Left colon (tissue), 2 donors: Measurements from ENCODE around the gene CCDC33. TPM values are rescaled to one million over a fixed set of nuclear protein-coding genes. Genes with fewer than 3 reads are reported as not detected.

ENCODE experiments used
- ATAC-seq: fragments of 200-7000 bp; cut with Tn5 transposase; one replicate; pipeline ENCODE4 v1.9.1; 2020; ENCODE audit warnings: mild to moderate bottlenecking, moderate library complexity
- DNase-seq, 2 donors: peaks; one replicate each; pipeline ENCODE4 v3.0.0-alpha.2; 2020
- intact Hi-C, 2 donors: fragments of 100-400 bp; cut with DNase I in 1 of 2; cut with micrococcal nuclease in 1 of 2; formaldehyde crosslinking; loops; one replicate each; pipeline versions ENCODE4 v1.11.2 to v1.14.0; 2022; cut with DNase I, micrococcal nuclease
- long read RNA-seq: library from polyadenylated mRNA; unstranded; transcript quantifications from one replicate; pipeline ENCODE4 v2.0.0, GENCODE V29; 2021
- total RNA-seq, 2 donors: library from RNA; stranded (reverse); fragmentation: NEBNext Ultra II Directional; extraction: Animal tissue kit (Norgen Biotek cat#: 25700); gene quantifications; one replicate each; pipeline ENCODE4 v1.2.1, GENCODE V29; 2021
- donor health status: DM: no; HTN: no; CAD: no.
- donor health status: DM: yes; HTN: yes; CAD: no.

CCDC33 gene
- total RNA-seq = under 1 TPM in 1 of 2 donors, not detected in 1; 0.46 TPM
- long read RNA-seq = 0 reads

DNA sequence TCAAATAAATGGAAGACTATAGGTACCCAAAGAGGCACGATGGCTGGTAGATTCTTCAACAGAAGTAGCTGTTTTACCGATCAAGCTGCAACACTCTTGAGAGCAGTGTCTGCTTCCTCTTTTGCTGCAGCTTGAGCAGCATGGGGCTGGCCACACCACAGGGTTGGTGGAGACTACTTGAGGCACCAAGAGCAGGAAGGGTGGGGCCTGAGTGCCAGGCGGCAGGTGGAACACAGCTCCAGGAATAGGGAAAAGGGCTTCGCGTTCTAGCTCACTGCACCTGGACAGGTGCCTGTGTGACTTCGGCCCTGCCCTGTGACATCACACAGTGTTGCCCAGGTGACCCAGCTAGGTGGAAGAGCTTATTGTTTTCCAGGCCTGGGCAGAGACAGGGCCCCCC is at the start of gene CCDC33:
Gene CCDC33, plus strand, starts transcription at position 365 of the 400 bp plus-strand sequence. CDS start 394 bp downstream, outside the sequence.
- intact Hi-C loops = no loop called here
- DNase-seq (peak; percentile 74 to 83), ATAC-seq (peak; percentile 91)

DNA sequence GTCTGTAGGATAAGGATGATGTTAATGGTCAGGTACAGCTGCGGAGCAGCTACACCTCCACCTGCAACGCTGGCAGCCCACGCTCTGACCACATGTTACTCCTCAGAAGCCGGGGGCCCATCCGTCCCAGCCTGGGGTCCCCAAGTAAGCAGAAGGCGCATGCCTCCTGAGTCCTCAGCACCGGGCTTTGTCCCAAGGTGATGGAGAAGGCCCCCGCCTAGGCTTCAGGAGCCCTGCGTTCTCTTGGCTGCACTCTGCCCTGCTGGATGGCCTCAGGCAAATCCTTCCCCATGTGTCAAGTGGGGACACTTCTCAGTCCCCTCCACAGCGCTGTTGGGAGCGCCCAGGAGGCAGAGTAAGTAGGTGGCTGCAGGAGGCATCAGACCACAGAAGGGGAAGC is 47.9 kb upstream of the CCDC33 start:
- no peak for DNase-seq
- intact Hi-C loops = no loop called here
- no peak for ATAC-seq

DNA sequence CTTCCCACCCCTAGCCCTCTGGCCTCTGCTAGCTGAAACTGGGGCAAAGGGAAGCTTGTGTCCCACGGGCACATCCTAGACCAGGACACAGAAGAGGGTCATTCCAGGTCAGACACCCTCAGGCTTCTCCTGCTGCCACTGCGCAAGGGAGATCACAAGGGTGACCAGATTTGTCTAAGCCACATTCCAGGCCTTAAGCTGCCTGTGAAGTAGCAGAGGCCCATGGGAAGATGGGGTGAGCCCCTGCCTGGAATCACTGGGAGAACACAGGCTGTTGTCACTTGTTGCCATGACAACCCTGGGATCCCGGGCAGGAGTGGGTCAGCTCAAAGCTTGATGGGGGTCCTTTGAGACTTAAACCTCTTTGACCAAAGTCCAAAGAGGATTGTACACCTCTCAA is 44.3 kb upstream of the CCDC33 start:
- DNase-seq (no peak), ATAC-seq (no peak)
- intact Hi-C loops = no loop called here

DNA sequence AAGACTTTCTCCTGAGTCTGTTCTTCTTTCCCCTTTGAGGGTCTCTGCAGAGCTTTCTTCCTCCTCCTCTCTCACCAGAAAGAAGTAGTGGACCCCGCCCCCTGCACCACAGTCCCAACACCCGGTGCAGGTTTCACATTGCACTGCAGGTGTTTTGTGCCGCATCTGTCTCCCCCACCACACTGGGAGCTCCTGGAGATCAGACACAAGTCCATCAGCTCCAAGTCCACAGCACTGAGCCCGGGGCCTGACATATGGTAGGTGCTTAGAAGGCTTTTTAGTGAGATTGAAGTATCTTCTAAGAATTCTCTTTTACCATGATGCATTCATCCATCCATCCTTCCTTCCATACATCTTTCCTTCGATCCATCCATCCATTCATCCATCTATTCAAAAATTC is 43.4 kb upstream of the CCDC33 start:
- intact Hi-C loops = no loop called here
- ATAC-seq (no peak), DNase-seq (no peak)

DNA sequence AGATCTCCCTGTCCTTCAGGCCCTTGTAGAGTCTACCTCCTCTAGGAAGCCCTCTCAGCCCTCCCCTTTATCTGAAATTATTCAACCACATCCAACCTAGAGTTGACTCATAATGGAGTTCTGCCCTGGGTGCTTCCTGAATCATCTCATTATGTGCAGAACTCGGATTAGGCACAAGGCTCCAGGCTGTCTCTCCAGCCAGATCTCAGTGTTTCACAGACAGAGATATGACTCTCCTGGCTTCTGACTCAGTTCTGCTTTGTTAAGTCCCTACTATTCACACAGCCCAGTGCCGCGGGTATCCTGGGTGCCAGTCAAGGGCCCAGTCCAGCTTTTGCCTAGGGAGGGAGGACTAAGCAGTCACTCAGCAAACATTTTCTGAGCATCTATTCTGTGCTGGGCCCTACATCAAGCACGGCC is 42.8 kb upstream of the CCDC33 start:
- intact Hi-C loops = no loop called here
- ATAC-seq (no peak), DNase-seq (no peak)

DNA sequence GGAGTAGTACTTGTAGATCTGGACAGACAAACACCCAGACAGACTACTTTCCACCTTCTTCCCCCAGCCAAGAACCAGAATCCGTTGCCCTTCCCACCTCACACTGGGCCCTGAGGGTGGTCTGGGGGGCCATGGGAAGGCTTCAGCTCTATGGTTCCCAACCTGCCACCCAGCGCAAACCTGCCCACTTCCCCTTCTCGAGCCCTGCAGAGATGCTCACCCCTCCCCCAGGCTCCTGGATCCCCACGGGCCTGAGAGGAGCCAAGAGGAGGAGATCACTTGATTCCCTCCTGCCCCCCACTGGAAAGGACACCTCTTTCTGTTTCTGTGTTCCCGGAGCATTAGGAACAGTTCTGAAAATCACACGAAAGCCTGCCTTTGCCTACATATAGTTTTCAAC is 42.2 kb upstream of the CCDC33 start:
- intact Hi-C loops = no loop called here
- DNase-seq = no peak
- no peak for ATAC-seq

DNA sequence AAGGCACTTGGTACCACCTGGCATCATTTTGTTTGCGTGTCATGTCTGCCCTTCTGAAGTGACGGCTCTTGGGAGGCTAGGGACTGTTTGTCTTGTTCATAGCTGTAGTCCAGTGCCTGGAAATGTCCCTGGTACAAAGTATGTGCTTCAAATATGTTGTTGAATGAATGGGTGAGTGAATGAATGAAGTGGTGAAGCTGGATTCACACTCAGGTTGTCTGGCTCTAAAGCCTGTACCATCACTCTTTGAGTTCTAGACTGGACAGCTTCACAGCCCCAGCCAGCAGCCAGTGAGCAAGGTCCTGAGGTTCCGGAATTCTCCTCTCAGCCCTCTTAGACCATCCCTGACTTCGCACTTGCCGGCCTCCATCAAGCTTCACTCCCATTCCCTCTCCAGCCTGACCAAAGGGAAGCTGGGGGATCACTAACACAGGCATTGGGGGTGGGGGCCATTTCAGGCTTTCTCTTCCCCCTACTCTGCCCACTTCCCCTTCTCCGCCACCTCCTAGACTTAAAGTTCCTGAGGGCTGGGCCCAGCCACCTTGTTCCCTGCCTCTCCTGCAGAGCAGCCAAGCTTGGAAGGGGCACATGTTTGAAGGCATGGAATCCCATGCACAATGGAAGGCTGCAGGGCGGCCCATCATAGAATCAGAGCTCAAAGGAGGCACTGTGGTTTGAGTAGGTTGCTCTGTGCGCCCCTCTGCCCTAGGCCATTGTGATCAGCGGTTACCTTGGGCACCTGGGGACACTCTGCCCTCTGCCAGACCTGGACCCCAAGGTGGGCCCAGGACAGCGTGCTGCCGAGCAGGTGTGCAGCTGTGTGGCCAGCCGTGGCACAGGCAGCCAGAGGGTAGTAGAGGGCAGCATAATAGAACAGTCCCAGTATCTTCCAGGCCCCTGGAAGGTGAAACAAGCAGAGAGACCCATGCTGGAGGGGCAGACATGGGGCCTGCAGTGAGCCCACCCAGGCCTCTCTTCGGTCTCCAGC is 41.3 kb upstream of the CCDC33 start:
- intact Hi-C loops = no loop called here
- no peak for ATAC-seq

DNA sequence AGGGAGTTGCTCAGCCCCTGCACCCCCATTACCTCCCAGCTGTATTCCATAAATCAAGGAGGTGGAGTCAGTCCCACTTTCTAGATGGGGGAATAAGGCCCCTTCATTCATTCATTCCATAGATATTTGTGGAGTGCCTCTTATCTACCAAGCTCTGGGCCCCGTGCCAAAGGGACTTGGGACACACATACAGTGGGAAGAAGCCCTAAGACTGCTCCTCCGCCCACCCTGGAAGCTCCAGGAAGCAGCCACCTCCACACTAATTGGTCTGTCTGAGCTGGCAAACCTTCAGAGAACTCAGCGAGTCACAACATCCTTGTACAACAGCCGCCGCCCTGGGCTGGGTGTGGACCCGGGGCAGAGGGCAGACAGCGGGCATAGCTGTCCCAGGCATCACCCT is 40.0 kb upstream of the CCDC33 start:
- DNase-seq (peak; percentile 83 to 88), ATAC-seq (peak; percentile 97)
- intact Hi-C loops = no loop called here

More for the DNA sequence above, 41.3 kb upstream of the CCDC33 start:
- DNase-seq = no peak

DNA sequence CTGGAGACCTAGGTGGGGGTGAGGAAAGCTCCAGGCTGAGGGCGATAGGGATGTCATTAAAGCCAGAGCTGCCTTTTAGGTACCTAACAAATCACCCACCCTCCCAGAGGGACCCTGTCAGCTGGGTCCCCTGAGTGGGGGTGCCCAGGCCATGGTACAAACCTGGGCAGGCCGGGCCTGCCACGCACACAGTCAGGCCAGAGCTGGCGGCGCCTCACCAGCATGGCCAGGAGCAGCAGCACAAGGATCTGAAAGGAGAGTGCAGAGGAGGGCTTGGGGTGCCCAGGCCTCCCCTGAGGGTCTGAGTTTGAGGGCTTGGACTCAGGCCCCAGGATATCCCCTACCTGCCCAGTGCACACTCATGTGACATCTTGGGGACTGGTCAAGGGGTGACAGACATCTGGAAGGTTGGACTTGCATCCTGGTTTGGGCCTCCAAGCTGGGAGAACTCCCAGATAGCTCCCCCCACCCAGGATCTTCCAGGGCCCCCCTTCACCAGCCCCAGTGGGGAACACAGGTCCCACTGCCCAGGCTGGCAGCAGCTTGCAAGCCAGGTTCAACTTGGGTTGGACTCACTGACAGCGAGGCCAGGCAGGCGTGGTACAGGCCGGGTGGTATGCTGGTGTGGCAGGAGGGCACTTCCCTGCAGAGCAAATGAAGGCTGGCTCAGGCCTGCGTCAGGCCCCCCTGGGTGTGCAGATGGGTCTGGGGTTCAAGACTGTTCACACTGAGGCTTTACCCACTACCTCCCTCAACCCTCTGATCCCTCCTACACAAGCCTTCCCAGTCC is 38.8 kb upstream of the CCDC33 start:
- intact Hi-C loops = no loop called here
- DNase-seq (no peak), ATAC-seq (no peak)

DNA sequence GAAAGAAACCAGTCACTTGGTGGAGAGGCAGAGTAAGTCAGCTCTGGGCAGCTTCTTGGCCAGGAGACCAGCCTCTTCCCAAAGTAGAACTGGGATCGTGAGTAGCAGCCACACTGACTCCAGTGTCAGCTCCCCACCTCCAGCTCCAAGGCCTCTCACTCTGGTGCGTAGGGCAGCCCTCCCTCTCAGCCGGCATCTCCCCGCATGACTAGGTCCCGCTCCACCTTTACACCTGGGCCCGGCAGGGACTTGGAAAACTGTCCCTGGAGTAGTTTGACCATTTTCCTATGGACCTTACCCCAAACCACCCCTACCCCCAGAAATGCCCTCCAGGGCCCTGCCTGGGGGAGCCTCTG is 36.9 kb upstream of the CCDC33 start:
- ATAC-seq (no peak), DNase-seq (no peak)
- intact Hi-C loops = no loop called here

DNA sequence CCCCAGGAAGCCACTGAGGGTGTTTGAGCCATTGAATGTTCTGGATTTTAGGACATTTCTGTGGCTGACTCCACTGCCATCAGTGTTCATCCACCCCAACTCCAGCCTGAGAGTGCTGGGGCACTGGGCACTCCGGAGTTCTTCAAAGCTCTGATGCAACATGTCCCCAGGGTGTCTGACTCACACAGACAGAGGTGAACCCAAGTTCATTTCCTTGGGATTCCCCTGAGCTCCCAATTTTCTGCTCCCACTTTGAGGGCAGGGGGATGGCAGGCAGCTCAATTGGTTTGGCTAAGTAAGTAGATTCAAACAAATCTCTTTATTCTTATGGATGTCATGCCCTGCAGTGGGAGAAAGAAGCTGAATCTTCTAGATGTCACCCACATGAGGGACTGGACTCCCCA is 35.7 kb upstream of the CCDC33 start:
- intact Hi-C loops = no loop called here
- DNase-seq (no peak), ATAC-seq (no peak)

DNA sequence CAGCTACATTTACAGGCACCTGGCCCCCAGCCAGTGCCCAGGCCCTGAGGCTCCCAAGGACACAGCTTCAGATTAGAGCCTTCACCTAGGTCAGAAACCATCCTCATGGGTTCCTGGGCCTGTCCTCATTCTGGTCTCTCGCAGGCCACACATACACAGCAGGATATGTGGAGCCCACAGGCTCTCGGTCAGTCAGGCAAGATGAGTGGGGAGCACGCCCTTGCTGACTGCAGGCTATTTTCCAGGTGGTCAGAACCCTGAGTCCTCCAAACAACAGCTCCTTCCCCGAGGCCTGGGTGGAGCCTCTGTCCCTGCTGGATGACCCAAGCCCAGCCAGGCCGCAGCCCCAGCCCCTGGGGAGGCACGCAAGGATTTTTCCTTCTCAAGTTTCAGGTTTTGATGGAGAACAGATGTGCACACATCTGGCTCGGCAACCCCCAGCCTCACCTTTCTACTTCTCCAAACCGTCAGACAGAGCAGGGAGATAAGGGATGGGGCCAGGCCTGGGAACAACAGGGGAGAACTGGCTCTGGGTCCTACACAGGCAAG is 35.2 kb upstream of the CCDC33 start:
- intact Hi-C loops = no loop called here
- ATAC-seq (no peak), DNase-seq (no peak)

DNA sequence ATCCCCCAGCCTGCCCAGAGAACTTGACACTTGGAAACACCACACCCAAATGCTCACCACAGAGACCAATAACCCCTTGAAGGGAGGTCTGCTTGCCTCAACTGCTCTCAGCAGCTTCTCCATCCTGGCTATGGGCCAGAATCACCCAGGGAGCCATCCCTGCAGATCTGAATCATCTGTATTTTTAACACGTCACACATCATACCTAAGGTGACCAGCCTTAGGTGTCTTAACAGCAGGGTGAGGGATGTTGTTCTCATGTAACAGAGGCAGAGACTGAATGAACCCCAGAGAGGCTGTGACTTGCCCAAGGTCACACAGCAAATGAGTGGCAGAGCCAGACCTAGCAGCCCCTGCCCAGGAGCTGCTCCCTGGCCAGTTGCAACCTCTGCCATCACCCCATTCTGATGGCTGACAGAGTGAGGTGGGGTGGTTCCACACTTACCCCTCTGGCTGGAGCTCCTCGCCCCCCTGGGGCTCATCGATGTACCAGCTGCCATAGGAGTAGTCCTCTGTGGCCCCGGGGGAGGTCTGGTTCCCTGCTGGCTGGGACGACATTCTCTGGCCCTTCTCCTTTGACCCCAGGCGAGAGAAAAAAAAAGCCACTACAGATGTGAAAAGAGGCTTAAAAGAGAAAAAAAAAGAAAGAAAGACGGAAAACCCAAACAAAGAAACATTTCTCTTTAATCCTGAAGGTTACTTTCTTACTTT is 34.3 kb upstream of the CCDC33 start:
- intact Hi-C loops = no loop called here
- DNase-seq = no peak
- no peak for ATAC-seq

DNA sequence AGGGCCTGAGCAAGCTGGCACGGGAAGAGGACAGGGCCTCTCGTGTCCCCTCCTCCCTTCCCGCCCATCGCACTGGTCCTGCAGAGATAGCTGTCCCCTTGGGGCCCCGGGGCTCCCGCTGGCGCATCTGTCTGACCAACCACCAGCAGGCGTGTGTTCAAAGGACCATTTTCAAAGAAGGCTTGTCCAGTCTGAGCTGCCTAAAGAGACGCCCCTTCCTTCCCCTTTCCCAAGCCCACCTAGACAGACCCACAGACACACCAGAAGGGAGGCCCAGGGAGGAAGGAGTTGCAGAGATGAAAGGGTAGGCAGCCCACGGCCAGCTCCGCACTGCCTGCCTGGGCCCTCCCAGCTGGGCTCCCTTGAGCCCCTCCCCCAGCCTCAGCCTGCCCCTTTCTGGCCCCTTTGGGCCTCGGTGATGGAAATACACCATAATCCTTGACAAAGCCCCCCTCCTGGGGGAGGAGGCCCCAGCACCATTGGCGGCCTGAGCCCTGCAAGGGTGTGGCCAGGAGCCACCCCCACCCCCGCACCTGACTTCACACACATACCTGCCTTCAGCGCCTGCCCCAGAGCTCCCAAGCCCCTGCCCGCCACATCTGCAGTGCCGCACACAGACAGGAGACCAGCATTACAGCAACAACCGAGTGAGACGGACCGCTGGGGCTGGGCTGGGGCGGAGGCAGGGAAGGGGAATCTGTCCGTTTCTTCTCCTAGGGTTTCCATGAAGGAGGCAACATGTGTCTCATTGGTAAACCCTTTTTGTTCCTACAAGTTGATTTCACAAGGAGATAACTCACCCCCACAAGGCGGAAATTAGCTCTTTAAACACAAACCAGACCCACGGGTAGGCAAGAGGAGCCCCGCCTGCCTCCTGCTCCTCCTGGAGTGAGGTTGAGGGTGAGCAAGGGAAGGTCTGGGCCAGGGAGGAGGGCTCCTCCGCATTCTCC is 33.4 kb upstream of the CCDC33 start, which contains the start of gene STRA6:
Gene STRA6, minus strand, starts transcription at position 336 of the 950 bp plus-strand sequence. CDS start 520 bp downstream, outside the sequence.
- DNase-seq (peak in 1 of 2 donors; percentile 19), ATAC-seq (peak; percentile 66)
- intact Hi-C loops = no loop called here

DNA sequence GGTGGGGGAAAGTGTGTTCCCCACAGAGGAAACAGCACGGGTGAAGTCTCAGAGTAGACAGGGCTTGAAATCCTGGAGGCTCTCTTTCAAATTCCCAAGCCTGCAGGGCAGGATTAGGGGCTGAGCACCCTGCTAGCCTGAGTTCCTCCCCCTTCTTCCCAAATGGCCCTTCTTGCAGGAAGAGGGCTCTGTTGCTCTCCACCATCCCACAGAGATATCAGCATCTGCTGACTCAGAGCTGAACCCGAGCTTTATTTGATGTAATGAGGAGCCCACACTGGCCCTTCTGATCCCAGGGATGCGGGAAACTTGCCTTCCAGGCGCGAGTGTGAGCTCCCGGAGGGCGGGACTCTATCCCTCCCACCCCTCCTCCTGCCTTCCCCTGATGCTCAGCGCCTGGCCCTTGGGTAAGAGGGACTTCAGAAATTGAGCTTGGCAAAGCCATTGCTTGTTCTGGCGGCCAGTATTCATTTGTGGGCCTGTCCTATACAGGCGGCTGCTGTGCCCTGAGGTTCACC is 32.2 kb upstream of the CCDC33 start:
- intact Hi-C loops = no loop called here
- ATAC-seq = no peak

DNA sequence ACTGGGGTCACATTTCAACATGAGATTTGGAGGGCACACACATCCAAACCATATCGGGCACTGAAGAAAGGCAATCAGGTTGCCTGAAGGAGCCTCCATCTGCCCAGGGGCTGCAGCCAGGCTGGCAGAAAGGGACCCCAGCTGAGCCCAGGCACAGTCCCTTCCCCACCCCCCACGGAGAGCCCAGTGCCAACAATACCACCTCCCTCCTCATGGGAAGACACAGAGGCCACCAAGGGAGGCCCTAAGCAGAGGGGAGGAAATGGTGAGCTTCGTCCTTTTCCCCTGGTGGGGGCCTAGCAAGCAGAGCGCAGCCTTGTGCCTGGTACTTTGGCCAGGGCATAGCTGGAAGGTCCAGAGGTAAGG is 30.6 kb upstream of the CCDC33 start:
- ATAC-seq (no peak), DNase-seq (no peak)
- intact Hi-C loops = no loop called here

More for the DNA sequence above, 32.2 kb upstream of the CCDC33 start:
- no peak for DNase-seq

DNA sequence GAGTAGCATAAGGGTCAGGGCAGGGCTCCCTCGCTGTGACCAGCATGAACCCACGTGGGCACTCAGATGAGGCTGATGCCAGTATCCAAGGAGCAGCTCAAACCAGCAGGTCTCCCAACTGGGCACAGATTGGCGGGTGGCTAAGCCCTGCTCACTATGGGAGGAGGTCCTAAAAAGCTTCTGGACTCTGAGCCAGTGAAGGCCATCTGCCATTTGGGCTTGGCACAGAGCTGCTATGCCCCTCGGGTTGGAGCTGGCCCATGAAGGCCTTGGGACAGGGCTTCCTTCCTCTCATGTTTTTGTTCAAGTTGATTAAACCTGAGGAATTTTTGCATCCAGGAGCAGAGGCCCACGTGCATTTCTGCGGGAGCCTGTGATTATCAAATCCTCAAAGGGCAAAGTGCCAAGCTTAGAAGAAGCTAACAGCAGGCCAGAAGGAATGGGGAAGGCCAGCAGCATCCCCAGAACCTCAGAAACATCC is 29.3 kb upstream of the CCDC33 start:
- no peak for ATAC-seq
- intact Hi-C loops = no loop called here
- no peak for DNase-seq
